Measurements from ENCODE around the gene C6orf120. TPM values are rescaled to one million over a fixed set of nuclear protein-coding genes. Genes with fewer than 3 reads are reported as not detected.

C6orf120 gene
- total and polyA plus RNA-seq, 9 of the 15 experiments (the other 6 are each of a cell fraction or from before 2014, with no cell fraction given), result 7.7 to 44.9 (median 34.8) TPM

- no peak for TF ChIP-seq BCLAF1 (IDR thresholded peaks at IDR 0.05; ENCODE audit: borderline replicate concordance in 1 of 2, control insufficient read depth in 1 of 2, low read depth in 2 of 2, low read length in 1 of 2)
- no peak for TF ChIP-seq NELFE (IDR thresholded peaks at IDR 0.05; ENCODE audit: insufficient read depth, insufficient read length)
- no peak for TF ChIP-seq TCF7 (IDR thresholded peaks at IDR 0.05; ENCODE audit: borderline replicate concordance)
- no peak for TF ChIP-seq IRF2 (CRISPR knock-in tag; IDR thresholded peaks at IDR 0.05)
- TF ChIP-seq MED1 (CRISPR knock-in tag; IDR thresholded peaks at IDR 0.05; ENCODE audit: borderline replicate concordance), result no peak
- no peak for TF ChIP-seq E4F1 (CRISPR knock-in tag; IDR thresholded peaks at IDR 0.05; ENCODE audit: borderline replicate concordance)
- TF ChIP-seq ZNF707 (CRISPR knock-in tag; conservative IDR thresholded peaks at IDR 0.05), result no peak
- peak; percentile 70; the same call in 1 of the 2 replicates for TF ChIP-seq CBFB (CRISPR knock-in tag; IDR thresholded peaks at IDR 0.05)
- no peak for TF ChIP-seq HMGXB4 (CRISPR knock-in tag; IDR thresholded peaks at IDR 0.05)
- TF ChIP-seq ZNF311 (CRISPR knock-in tag; IDR thresholded peaks at IDR 0.05), result no peak
- TF ChIP-seq RCOR1 (IDR thresholded peaks at IDR 0.05; ENCODE audit: borderline replicate concordance in 1 of 2, low read depth in 2 of 2, low read length in 2 of 2), result 0 out of 4 replicates have a peak, but pooled peaks of 1 of the 2 experiments have one; percentile 14
- no peak for TF ChIP-seq FOXJ2 (tag; IDR thresholded peaks at IDR 0.05)
- no peak for TF ChIP-seq MYC (IDR thresholded peaks at IDR 0.05; ENCODE audit: low read depth, low read length)
- TF ChIP-seq MYC (CRISPR knock-in tag; IDR thresholded peaks at IDR 0.05; ENCODE audit: borderline replicate concordance, low read depth), result peak; percentile 25; the same call in 1 of the 2 replicates
- TF ChIP-seq NCOA4 (IDR thresholded peaks at IDR 0.05; ENCODE audit: partially characterized antibody), result no peak
- no peak for TF ChIP-seq FIP1L1 (IDR thresholded peaks at IDR 0.05; ENCODE audit: low read depth, low read length, poor library complexity, severe bottlenecking)
- TF ChIP-seq JUND (IDR thresholded peaks at IDR 0.05; ENCODE audit: borderline replicate concordance, low read depth, low read length), result no peak
- no peak for TF ChIP-seq JUND (tag; IDR thresholded peaks at IDR 0.05; ENCODE audit: borderline replicate concordance, low read depth, low read length)
- 0 out of 2 replicates have a peak, but pooled peaks have one; percentile 58 for TF ChIP-seq PHB (CRISPR knock-in tag; IDR thresholded peaks at IDR 0.05)
- no peak for TF ChIP-seq ZKSCAN3 (CRISPR knock-in tag; IDR thresholded peaks at IDR 0.05)
- TF ChIP-seq ZNF253 (CRISPR knock-in tag; conservative IDR thresholded peaks at IDR 0.05), result no peak
Measured at GRCh38 chr6:169752074-169752623, 50.2 kb downstream of the C6orf120 start (continued).

Data from K562 (cell line).